Ascending aorta (tissue), 2 donors: ENCODE data around the gene GPC6. TPM values are rescaled to one million over a fixed set of nuclear protein-coding genes. Genes with fewer than 3 reads are reported as not detected.

Source experiments
- DNase-seq, 2 donors: peaks; one replicate each; pipeline ENCODE4 v3.0.0-alpha.2; 2019; ENCODE audit warnings: low spot score in 2 of 2
- H3K27ac ChIP-seq, 2 donors: fragments of 200-600 bp; sonication (generic); one replicate each; pipeline ENCODE4 v1.5.1; 2016 to 2017; ENCODE audit warnings: mild to moderate bottlenecking in 1 of 2
- H3K27me3 ChIP-seq: fragments of 200-600 bp; sonication (generic); one replicate; pipeline ENCODE4 v1.5.1; 2017
- H3K36me3 ChIP-seq, 2 donors: fragments of 200-600 bp; sonication (generic); one replicate each; pipeline ENCODE4 v1.5.1; 2016
- H3K4me1 ChIP-seq, 2 donors: fragments of 200-600 bp; sonication (generic); one replicate each; pipeline ENCODE4 v1.5.1; 2016 to 2017; ENCODE audit warnings: mild to moderate bottlenecking in 1 of 2
- H3K4me3 ChIP-seq, 2 donors: fragments of 200-600 bp; sonication (generic); one replicate each; pipeline ENCODE4 v1.5.1; 2016 to 2017; ENCODE audit warnings: mild to moderate bottlenecking in 1 of 2
- H3K9me3 ChIP-seq, 2 donors: fragments of 200-600 bp; sonication (generic); one replicate each; pipeline ENCODE4 v1.5.1; 2016
- CTCF ChIP-seq, 3 experiments: fragments of 200-600 bp in 2 of 3; fragments of 450-650 bp in 1 of 3; sonication (generic) in 2 of 3; IDR thresholded peaks; one replicate each; pipeline ENCODE4 v1.5.1; 2016 to 2019; ENCODE audit warnings: antibody characterized with exemption in 3 of 3, mild to moderate bottlenecking in 1 of 3, moderate library complexity in 1 of 3
- intact Hi-C: fragments of 100-400 bp; cut with DNase I; formaldehyde crosslinking; loops from one replicate; pipeline ENCODE4 v1.15.1; 2023
- total RNA-seq: library from RNA; depleted of rRNA; stranded (reverse); fragments of >200 nt; gene quantifications from one replicate; pipeline ENCODE4 v1.1.0, GENCODE V29; 2016

GPC6 gene
- total RNA-seq, 1 donor from 2014 or later, result 23.2 TPM

- Histone ChIP-seq H3K9me3 (no peaks in the 10 kb centered on the region), H3K27me3 (no peaks in the 10 kb centered on the region), H3K4me1 (no peaks in the 10 kb centered on the region), H3K36me3 (no peaks in the 10 kb centered on the region), H3K4me3 (no peak overlapping the region), H3K27ac (no peak overlapping the region)
- no peak for DNase-seq
- intact Hi-C loops, result no loop called here
- TF ChIP-seq CTCF (IDR thresholded peaks at IDR 0.05), result no peak
Observed at GRCh38 chr13:94419304-94419924, 1192.8 kb downstream of the GPC6 start.

- Histone ChIP-seq H3K9me3 (no peaks in the 10 kb centered on the region), H3K36me3 (no peaks in the 10 kb centered on the region), H3K4me1 (no peaks in the 10 kb centered on the region), H3K27me3 (no peaks in the 10 kb centered on the region), H3K27ac (no peak overlapping the region), H3K4me3 (no peak overlapping the region)
- no peak for TF ChIP-seq CTCF (IDR thresholded peaks at IDR 0.05)
- intact Hi-C loops, result no loop called here
- no peak for DNase-seq
Observed at GRCh38 chr13:94419925-94420305, 1193.3 kb downstream of the GPC6 start.

- Histone ChIP-seq H3K4me3 (no peak overlapping the region), H3K9me3 (no peaks in the 10 kb centered on the region), H3K27ac (no peak overlapping the region), H3K4me1 (no peaks in the 10 kb centered on the region), H3K27me3 (no peaks in the 10 kb centered on the region), H3K36me3 (no peaks in the 10 kb centered on the region)
- no peak for TF ChIP-seq CTCF (IDR thresholded peaks at IDR 0.05)
- DNase-seq, result no peak
- intact Hi-C loops, result no loop called here
Observed at GRCh38 chr13:94427313-94427953, 1200.8 kb downstream of the GPC6 start.

GRCh38 chr13:94431574-94431973 is 1205.0 kb downstream of the GPC6 start:
- no peak for TF ChIP-seq CTCF (IDR thresholded peaks at IDR 0.05)
- Histone ChIP-seq H3K4me1 (no peaks in the 10 kb centered on the region), H3K9me3 (no peaks in the 10 kb centered on the region), H3K36me3 (no peaks in the 10 kb centered on the region), H3K27me3 (no peaks in the 10 kb centered on the region), H3K4me3 (no peak overlapping the region), H3K27ac (no peak overlapping the region)
- intact Hi-C loops, result no loop called here
- no peak for DNase-seq

GRCh38 chr13:94431987-94432386 is 1205.4 kb downstream of the GPC6 start:
- no peaks in the 10 kb centered on the region for H3K4me1 ChIP-seq
- no peak overlapping the region for H3K4me3 ChIP-seq
- DNase-seq, result no peak
- H3K27ac ChIP-seq, result no peak overlapping the region
- no peak for TF ChIP-seq CTCF (IDR thresholded peaks at IDR 0.05)
- no peaks in the 10 kb centered on the region for H3K27me3 ChIP-seq
- intact Hi-C loops, result no loop called here
- H3K36me3 ChIP-seq, result no peaks in the 10 kb centered on the region
- H3K9me3 ChIP-seq, result no peaks in the 10 kb centered on the region
